Measurements from ENCODE around the gene TRAPPC8.
"Not testable (repeated sequence)": the region's sequence is repeated elsewhere in the genome, so short reads cannot be mapped to it uniquely, and the experiment has no call there.

- not testable (repeated sequence) for TF ChIP-seq CTCF, POLR2A, EP300 (IDR thresholded peaks at IDR 0.05)
Observed at GRCh38 chr18:31809049-31809448, 133.9 kb downstream of the TRAPPC8 start.

Measured in tibial nerve (tissue), 4 donors.